Inflammatory macrophage treated with lipopolysaccharide for 4 hours (primary cell): ENCODE results near the gene PAQR8.
A peak's percentile ranks its signal among the peaks of the same experiment; 100 is the strongest.
"Not testable (repeated sequence)": the region's sequence is repeated elsewhere in the genome, so short reads cannot be mapped to it uniquely, and the experiment has no call there.

Experiments used
- DNase-seq: peaks from one replicate; pipeline ENCODE4 v3.0.0-alpha.2; 2020

PAQR8 gene

GRCh38 chr6:52415333-52415732 lies 53.4 kb downstream of the PAQR8 start:
- DNase-seq: no peak

DNA sequence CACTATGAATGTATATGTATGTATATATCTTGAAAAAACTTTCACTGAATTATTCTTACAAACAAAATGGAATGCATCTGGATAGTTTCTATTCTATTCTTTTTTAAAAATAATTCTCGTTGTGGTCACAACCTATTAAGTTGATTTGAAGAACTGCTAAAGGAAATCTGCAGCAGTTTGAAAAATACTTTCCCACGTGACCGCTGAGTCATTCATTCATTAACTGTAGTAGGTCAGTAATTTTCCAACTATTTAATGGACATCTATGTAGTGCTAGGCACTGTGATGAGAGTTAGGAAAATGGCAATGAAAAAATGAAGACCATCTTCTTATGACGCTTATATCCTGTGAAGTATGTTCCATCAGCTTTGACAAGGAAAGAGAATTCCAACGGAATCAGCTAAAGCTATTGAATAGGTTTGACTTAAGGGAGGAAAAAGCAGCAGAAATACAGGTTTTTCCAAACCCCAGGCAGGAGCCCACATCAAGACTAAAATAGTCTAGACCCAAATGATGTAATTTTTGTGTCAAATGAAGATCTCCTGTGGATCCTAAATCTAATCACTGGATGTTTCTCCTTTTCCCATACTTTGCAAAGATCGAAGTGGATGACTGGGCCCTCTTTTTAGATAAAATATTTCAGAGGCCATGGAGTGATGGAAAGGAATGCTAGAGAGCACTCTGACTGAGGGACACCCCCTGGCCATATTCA lies 54.1 kb downstream of the PAQR8 start:
- no peak for DNase-seq

GRCh38 chr6:52416629-52417151 lies 54.7 kb downstream of the PAQR8 start:
- peak; percentile 43 for DNase-seq

DNA sequence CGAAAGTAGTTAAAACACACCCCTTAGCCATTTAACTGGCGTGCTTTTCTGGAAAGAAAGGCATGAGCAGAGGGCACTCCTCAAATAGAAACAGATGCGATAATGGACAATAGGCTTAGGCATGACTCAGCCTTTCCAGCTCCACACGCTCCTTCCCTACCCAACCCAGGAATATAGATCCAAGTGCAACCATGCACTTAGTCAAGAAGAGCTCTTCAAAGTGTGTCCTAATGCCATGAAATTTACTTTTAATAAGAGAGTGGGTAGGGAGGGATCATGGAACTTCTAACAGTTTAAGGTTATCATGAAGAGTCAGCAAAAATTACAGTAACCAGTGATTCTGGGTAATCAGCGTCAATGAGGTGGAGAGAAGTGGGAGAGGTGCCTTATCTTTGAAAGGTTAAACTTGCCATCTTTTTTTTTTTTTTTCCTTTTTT lies 55.7 kb downstream of the PAQR8 start:
- DNase-seq: no peak

GRCh38 chr6:52418606-52419005 lies 56.7 kb downstream of the PAQR8 start:
- no peak for DNase-seq

DNA sequence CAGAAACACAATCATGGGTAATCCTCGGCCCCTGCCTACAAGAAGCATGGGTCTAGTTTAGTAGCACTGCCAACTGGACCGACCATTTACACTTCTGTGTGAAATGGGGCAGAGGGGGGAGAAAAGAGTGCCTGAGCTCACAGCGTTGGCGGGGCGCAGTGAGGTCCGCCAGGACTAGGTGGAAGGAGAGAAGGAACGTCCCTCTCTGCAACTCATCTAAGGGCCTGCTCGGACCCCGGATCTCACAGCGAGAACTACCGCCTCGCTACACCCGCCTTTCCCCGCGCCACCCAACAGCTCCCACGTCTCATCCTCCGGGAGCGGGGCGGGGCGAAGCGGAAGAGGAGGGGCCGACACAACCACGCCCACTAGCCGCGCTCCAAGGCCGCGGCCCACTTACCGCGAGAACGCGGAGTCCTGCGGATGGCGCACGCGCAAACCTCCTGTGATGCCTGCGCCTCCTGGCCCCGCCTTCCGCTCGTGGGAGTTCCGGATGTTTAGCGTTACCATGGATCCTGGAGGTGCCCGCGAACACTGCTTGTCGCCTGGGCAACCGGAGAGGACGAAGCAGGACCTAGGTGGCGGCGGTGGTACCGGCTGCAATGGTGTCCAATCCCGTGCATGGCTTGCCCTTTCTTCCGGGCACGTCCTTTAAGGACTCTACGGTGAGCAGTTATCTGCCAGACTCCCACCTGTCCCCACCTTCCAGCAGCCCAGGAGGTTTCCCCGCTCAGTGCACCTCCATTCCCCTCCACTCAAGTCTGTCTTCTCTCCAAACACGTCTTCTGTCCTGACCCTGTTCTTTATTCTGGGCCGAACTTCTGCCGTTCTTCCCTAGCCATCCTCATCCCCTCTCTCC lies 58.1 kb downstream of the PAQR8 start, which contains the start of gene EFHC1:
Gene EFHC1, plus strand, starts transcription at position 534 of the 859 bp plus-strand sequence. Its CDS starts 69 bp downstream, at position 603.
- peak; percentile 98 for DNase-seq

DNA sequence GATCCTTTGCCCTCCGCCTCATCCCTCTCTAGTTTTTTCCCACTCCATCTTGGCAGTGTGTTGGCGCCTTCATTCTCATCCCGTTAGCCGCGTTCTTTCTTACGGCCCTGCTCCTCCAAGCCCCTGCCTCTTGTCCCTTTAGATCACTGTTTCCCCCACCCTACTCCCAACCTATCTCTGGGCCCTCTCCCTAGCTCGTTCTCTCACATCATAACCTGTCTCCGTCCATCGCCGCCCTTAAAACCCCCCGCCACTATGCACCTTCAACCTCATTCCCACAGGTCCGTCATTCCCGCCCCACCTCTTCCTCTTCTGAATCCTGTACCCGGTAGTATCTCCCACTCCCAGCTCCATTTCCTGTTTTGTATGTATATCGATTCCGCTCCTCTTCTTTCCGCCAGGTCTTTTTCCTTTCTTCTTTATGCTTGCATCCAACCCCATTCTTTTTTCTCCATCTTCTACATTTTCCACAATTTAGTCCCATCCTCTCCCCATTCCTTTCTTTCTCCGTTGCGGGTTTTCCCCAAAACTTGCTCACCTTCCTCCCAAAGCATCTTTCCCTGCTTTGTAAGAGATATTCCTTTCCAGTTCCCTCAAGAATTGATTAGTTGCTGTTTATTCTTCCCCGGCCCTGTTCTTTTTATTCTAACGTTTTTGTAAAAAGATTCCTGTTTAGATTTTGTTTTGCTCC lies 58.9 kb downstream of the PAQR8 start:
- DNase-seq: peak; percentile 18

GRCh38 chr6:52422156-52422555 lies 60.2 kb downstream of the PAQR8 start:
- no peak for DNase-seq

GRCh38 chr6:52423448-52423847 lies 61.5 kb downstream of the PAQR8 start:
- no peak for DNase-seq

GRCh38 chr6:52423971-52424381 lies 62.0 kb downstream of the PAQR8 start:
- no peak for DNase-seq

DNA sequence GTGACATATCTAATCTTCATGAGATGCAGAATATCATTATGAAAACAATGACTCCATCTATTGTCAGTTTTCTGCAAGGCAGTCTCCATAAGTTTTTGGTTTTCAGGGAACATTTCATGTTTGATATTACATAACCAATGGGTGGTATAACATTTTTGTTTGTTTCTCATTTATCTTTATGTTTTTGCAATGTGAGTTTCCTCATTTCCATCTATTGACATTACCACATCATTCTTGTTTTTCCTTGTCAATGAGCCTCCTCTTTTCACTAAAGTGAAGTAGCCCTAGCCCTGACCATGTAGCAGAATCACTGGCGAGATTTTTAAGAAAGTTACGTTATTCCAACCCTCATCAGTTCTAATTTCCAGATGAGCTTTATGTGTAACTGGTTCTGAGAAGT lies 62.6 kb downstream of the PAQR8 start:
- DNase-seq: peak; percentile 13

DNA sequence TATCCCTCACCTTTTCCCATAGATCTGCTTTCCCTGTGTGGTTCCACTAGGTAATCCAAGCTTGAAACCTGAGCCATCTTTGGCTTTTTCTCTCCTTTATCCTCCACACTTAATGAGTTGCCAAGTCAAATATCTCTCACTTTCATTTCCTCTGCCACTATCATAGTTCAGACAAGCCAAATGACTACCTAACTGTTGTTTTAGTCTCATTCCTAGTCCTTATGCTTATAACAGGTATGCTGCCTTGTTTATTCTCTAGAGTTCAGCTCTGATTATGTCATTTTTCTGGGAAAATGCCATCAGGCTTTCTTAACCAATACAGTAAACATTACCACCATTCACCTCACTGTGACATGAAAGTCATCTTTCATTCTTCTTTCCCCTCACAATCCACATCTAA lies 64.7 kb downstream of the PAQR8 start:
- no peak for DNase-seq

DNA sequence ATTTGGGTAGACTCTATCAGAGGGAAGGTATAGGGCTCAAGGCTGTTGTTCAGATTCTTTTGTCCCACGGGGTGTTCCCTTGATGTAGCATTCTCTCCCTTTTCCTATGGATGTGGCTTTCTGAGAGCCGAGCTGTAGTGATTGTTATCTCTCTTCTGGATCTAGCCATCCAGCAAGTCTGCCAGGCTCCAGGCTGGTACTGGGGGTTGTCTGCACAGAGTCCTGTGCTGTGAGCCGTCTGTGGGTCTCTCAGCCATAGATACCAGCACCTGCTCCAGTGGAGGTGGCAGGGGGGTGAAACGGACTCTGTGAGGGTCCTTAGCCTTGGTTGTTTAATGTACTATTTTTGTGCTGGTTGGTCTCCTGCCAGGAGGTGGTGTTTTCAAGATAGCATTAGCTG lies 71.3 kb downstream of the PAQR8 start:
- not testable (repeated sequence) for DNase-seq

DNA sequence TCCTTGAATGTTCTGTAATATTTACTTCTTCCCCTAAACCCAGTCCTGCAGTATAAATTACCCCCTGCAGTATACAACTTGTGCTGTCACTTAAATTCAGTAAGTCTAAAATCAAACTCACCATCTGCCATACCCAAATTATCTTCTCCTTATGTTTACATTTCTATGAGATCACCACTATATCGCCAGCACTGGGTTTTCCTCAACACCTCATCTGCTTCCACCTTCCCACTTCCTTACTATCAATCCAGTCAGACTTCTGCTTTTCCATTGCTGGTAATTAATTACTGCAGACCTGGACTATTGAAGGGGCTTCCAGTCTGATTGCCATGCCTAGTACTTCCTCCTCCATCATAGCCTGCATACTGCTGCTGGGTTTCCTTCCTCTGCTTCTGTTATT lies 73.4 kb downstream of the PAQR8 start:
- DNase-seq: no peak

DNA sequence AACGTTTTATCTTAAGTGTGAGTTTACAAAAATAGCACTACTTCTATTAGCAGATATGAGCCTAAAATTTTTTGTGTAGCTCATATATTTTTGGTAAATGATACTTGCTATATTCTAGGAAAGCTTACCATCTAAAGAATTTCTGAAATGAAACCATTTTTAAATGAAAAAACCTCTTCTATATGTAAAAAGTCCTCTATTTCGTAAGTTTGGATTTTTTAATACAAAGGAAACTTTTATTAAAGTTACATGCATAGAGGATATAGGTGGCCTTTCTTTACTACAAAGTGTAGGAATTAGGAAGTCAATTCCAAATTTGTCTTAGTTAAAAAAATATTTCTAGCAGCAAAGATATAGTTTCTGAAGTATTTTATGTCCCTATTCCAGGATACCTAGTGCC lies 77.0 kb downstream of the PAQR8 start:
- peak; percentile 62 for DNase-seq

GRCh38 chr6:52454556-52454955 lies 92.6 kb downstream of the PAQR8 start:
- no peak for DNase-seq

DNA sequence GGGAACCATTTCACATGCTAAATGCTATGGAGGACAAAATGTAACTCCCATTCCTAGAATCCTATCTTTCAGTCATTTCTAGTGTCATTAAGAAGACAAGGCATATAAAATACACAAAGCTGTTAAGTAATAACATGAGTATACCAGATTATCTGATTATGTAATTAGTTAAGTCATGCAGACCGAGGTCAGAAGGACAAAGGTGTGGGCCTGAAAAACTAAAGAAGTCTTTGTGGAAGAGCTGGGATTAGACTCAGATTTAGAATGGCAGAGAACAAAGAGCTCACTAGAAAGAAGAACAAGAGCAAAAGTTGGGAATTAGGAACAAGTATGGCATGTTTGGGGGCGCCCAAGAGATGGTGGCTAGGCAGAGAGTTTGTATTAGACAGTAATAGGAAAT lies 95.1 kb downstream of the PAQR8 start:
- no peak for DNase-seq
